Thyroid gland (tissue), 4 donors: Measurements from ENCODE around the gene HNRNPD.
"Not testable (repeated sequence)": the region's sequence is repeated elsewhere in the genome, so short reads cannot be mapped to it uniquely, and the experiment has no call there.

ENCODE experiments used
- CTCF ChIP-seq, 6 experiments: fragments of 200-600 bp in 3 of 6; fragments of 450-650 bp in 3 of 6; sonication (generic) in 3 of 6; IDR thresholded peaks; one replicate each; pipeline ENCODE4 v1.5.1; 2016 to 2019; ENCODE audit warnings: antibody characterized with exemption in 6 of 6, mild to moderate bottlenecking in 2 of 6, inconsistent platforms in 1 of 6, moderate library complexity in 1 of 6
- POLR2A ChIP-seq, 2 donors: fragments of 450-650 bp; IDR thresholded peaks; one replicate each; pipeline ENCODE4 v1.6.1; 2017; ENCODE audit warnings: antibody characterized with exemption in 2 of 2, mild to moderate bottlenecking in 2 of 2, moderate library complexity in 1 of 2

DNA sequence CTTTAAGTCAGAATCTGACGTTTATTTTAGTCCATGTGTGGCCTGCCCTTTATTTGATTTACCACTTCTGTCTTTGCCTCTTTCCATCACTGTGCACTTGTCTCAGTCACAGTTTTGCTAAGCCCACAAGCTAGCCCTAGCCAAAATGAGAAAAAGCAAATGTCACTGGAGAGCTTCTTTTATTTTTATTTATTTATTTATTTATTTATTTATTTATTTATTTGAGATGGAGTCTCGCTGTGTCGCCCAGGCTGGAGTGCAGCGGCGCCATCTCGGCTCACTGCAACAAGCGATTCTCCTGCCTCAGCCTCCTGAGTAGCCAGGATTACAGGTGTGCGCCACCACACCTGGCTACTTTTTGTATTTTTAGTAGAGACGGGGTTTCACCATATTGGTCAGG lies 16.3 kb upstream of the HNRNPD start:
- TF ChIP-seq CTCF, POLR2A (IDR thresholded peaks at IDR 0.05): not testable (repeated sequence)
